Measurements from ENCODE around the gene SORCS2.

DNA sequence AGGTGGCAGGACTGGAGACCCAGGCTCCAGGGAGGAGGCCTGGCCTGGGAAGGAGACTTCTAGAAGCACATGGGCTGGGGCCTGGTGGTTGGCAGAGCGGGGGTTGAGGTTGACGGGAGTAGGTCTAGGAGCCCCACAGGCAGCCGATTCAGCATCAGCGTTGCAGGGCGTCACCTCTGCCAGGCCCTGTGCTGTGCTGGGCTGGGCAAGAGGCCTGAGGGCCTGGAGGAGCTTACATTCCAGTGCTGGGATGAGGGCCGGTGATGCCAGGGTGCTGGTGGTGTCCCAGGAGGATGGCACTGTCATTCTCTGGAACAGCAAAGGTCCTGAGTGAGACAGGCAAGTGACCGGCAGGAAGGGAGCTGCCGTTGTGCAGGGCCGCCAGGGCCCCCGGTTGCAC, 76.6 kb downstream of the SORCS2 start:
- TF ChIP-seq, protein P1, sequence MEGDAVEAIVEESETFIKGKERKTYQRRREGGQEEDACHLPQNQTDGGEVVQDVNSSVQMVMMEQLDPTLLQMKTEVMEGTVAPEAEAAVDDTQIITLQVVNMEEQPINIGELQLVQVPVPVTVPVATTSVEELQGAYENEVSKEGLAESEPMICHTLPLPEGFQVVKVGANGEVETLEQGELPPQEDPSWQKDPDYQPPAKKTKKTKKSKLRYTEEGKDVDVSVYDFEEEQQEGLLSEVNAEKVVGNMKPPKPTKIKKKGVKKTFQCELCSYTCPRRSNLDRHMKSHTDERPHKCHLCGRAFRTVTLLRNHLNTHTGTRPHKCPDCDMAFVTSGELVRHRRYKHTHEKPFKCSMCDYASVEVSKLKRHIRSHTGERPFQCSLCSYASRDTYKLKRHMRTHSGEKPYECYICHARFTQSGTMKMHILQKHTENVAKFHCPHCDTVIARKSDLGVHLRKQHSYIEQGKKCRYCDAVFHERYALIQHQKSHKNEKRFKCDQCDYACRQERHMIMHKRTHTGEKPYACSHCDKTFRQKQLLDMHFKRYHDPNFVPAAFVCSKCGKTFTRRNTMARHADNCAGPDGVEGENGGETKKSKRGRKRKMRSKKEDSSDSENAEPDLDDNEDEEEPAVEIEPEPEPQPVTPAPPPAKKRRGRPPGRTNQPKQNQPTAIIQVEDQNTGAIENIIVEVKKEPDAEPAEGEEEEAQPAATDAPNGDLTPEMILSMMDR (IDR thresholded peaks at IDR 0.05 in 4 of 5, conservative IDR thresholded peaks at IDR 0.05 in 1 of 5) = no peak
- no peak for TF ChIP-seq POLR2A (IDR thresholded peaks at IDR 0.05)

All from gastrocnemius medialis (tissue), 4 donors.